B cell (primary cell): ENCODE results near the gene RAB11FIP5.

Experiments used
- CTCF ChIP-seq: fragments of 200-600 bp; IDR thresholded peaks from one replicate; pipeline ENCODE4 v1.8.0; 2022; ENCODE audit warnings: antibody characterized with exemption, mild to moderate bottlenecking
- EZH2 ChIP-seq: IDR thresholded peaks from 2 replicates; pipeline ENCODE4 v1.6.1; 2012; ENCODE audit warnings: borderline replicate concordance, low read depth, mild to moderate bottlenecking, moderate library complexity, low read length; ENCODE audit not compliant: insufficient read depth, poor library complexity, severe bottlenecking

- TF ChIP-seq CTCF (no peak), EZH2 (no peak)
Measured at GRCh38 chr2:73069041-73069854, 43.5 kb downstream of the RAB11FIP5 start.
